Nephron progenitor cell (in vitro differentiated cells): ENCODE data around the gene ELF1.

Experiments
- DNase-seq: peaks from one replicate; pipeline ENCODE4 v3.0.0; 2021
- H3K27ac Mint-ChIP-seq: 2 replicates; pipeline ENCODE4 v1.8.0; 2021; ENCODE audit warnings: mild to moderate bottlenecking, moderate library complexity, mixed read lengths
- H3K27me3 Mint-ChIP-seq: 2 replicates; pipeline ENCODE4 v1.8.0; 2021; ENCODE audit warnings: mild to moderate bottlenecking, low read depth, mixed read lengths; ENCODE audit not compliant: poor library complexity
- H3K36me3 Mint-ChIP-seq: 2 replicates; pipeline ENCODE4 v1.8.0; 2021; ENCODE audit warnings: low read depth, mixed read lengths
- H3K4me1 Mint-ChIP-seq: 2 replicates; pipeline ENCODE4 v1.8.0; 2021; ENCODE audit warnings: mixed read lengths
- H3K4me3 Mint-ChIP-seq: 2 replicates; pipeline ENCODE4 v1.8.0; 2021; ENCODE audit warnings: mild to moderate bottlenecking, moderate library complexity, mixed read lengths
- H3K9me3 Mint-ChIP-seq: 2 replicates; pipeline ENCODE4 v1.8.0; 2021; ENCODE audit warnings: mild to moderate bottlenecking, moderate library complexity, mixed read lengths
- TF ChIP-seq, protein P1 (sequence below): fragments of 200-600 bp; sonication (generic); IDR thresholded peaks from 2 replicates; pipeline ENCODE4 v1.5.0; 2021; ENCODE audit warnings: antibody characterized with exemption

Gene ELF1

DNA sequence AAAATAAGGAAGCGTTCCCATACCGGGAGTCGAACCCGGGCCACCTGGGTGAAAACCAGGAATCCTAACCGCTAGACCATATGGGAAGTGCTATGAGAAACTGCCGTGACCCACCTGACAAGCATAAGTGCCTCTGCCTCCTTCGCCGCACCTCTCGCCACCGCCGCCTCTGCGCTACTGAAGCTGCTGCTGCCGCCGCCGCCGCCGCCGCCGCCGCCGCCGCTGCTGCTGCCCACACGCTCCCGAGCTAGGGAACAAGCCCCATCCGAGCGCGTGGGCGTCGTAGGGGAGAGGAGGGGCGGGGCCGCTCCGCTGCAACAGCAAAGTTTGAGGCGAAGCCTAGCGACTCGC, 41.6 kb upstream of the ELF1 start:
- Mint-ChIP-seq H3K4me3 (peak overlapping the region; percentile 93), H3K27me3 (peaks cover 6% of the 10 kb centered on the region), H3K27ac (peak overlapping the region; percentile 100), H3K36me3 (peaks cover 10% of the 10 kb centered on the region), H3K9me3 (no peaks in the 10 kb centered on the region), H3K4me1 (peaks cover 65% of the 10 kb centered on the region)
- TF ChIP-seq, protein P1, sequence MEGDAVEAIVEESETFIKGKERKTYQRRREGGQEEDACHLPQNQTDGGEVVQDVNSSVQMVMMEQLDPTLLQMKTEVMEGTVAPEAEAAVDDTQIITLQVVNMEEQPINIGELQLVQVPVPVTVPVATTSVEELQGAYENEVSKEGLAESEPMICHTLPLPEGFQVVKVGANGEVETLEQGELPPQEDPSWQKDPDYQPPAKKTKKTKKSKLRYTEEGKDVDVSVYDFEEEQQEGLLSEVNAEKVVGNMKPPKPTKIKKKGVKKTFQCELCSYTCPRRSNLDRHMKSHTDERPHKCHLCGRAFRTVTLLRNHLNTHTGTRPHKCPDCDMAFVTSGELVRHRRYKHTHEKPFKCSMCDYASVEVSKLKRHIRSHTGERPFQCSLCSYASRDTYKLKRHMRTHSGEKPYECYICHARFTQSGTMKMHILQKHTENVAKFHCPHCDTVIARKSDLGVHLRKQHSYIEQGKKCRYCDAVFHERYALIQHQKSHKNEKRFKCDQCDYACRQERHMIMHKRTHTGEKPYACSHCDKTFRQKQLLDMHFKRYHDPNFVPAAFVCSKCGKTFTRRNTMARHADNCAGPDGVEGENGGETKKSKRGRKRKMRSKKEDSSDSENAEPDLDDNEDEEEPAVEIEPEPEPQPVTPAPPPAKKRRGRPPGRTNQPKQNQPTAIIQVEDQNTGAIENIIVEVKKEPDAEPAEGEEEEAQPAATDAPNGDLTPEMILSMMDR = no peak
- DNase-seq = peak; percentile 87

GRCh38 chr13:41060082-41060723, 41.1 kb upstream of the ELF1 start:
- peak; percentile 87 for DNase-seq
- Mint-ChIP-seq H3K27ac (peak overlapping the region; percentile 100), H3K9me3 (no peaks in the 10 kb centered on the region), H3K4me1 (peaks cover 67% of the 10 kb centered on the region), H3K4me3 (peak overlapping the region; percentile 93), H3K36me3 (peaks cover 5% of the 10 kb centered on the region), H3K27me3 (peaks cover 6% of the 10 kb centered on the region)
- TF ChIP-seq, protein P1 = no peak

DNA sequence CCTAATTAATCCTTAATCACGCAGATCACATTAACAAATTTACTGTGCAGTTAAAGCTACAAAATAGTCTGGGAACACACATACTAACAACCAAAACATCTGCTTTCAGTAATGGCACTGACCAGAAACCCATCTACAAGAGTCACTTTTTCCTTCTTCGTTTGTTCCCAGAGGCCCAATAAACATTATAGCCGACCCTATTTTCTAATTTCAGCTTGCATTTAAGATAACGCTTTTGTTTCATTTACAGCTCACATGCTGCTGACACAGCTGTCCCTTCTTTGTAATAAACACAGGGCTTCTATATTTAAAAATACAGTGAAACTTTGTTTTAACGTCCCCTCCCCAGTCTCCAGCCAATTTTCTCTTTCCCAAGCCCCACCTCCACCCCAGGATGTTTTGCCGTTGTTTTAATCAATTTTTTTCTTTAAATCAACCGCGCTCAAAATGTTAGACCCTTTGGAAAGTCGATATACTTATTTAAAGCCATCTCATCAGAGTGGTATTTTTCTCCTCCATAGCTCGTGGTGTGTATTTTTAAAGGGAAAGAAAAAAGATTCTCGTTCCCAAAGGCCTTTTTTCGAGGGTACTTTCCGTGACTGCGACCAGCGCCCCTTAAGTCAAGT, 40.5 kb upstream of the ELF1 start:
- Mint-ChIP-seq H3K4me3 (peak overlapping the region; percentile 93), H3K9me3 (no peaks in the 10 kb centered on the region), H3K27ac (peak overlapping the region; percentile 99), H3K36me3 (no peaks in the 10 kb centered on the region), H3K27me3 (peaks cover 6% of the 10 kb centered on the region), H3K4me1 (peaks cover 69% of the 10 kb centered on the region)
- no peak for DNase-seq
- TF ChIP-seq, protein P1 = no peak

DNA sequence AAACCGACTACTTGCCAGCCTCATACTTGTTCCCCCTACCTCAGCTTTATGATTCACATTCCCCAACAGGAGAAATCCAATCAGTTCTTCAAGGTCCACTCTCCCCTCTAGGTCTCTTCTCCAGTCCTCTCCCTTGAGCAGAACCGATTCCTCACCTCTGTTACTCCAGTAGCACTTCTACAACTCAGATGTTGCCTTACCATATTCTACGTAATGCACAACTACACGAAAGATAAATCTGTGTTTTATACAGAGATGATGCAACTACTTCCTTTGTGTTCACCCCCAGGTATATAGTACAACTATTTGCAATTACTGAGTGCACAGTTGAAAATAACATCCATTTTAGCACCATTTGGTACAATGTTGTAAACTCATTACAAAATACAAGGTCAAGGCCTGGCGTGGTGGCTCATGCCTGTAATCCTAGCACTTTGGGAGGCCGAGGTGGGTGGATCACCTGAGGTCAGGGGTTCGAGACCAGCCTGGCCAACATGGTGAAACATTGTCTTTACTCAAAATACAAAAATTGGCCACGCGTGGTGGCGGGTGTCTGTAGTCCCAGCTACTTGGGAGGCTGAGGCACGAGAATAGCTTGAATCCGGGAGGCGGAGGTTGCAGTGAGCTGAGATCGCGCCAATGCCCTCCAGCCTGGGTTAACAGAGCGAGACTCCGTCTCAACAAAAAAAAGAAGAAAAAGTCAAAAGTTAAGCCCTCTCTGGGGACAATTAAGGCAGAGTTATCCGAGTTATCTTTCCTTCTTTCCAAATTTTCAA, 39.4 kb upstream of the ELF1 start:
- no peak for DNase-seq
- TF ChIP-seq, protein P1 = no peak
- Mint-ChIP-seq H3K27ac (peak overlapping the region; percentile 99), H3K4me1 (peaks cover 61% of the 10 kb centered on the region), H3K36me3 (no peaks in the 10 kb centered on the region), H3K27me3 (peaks cover 6% of the 10 kb centered on the region), H3K4me3 (peak overlapping the region; percentile 93), H3K9me3 (no peaks in the 10 kb centered on the region)

GRCh38 chr13:41056826-41057711, 38.0 kb upstream of the ELF1 start:
- TF ChIP-seq, protein P1 = no peak
- no peak for DNase-seq
- Mint-ChIP-seq H3K4me1 (peaks cover 47% of the 10 kb centered on the region), H3K36me3 (no peaks in the 10 kb centered on the region), H3K27ac (no peak overlapping the region), H3K4me3 (no peak overlapping the region), H3K27me3 (peaks cover 6% of the 10 kb centered on the region), H3K9me3 (no peaks in the 10 kb centered on the region)
